ENCODE results near the gene ABCD4. TPM values are rescaled to one million over a fixed set of nuclear protein-coding genes. Genes with fewer than 3 reads are reported as not detected.
A peak's percentile ranks its signal among the peaks of the same experiment; 100 is the strongest.
"Not testable (repeated sequence)": the region's sequence is repeated elsewhere in the genome, so short reads cannot be mapped to it uniquely, and the experiment has no call there.

The ABCD4 gene
- total RNA-seq = 10 to 100 TPM; 40.0 to 48.0 TPM

DNA sequence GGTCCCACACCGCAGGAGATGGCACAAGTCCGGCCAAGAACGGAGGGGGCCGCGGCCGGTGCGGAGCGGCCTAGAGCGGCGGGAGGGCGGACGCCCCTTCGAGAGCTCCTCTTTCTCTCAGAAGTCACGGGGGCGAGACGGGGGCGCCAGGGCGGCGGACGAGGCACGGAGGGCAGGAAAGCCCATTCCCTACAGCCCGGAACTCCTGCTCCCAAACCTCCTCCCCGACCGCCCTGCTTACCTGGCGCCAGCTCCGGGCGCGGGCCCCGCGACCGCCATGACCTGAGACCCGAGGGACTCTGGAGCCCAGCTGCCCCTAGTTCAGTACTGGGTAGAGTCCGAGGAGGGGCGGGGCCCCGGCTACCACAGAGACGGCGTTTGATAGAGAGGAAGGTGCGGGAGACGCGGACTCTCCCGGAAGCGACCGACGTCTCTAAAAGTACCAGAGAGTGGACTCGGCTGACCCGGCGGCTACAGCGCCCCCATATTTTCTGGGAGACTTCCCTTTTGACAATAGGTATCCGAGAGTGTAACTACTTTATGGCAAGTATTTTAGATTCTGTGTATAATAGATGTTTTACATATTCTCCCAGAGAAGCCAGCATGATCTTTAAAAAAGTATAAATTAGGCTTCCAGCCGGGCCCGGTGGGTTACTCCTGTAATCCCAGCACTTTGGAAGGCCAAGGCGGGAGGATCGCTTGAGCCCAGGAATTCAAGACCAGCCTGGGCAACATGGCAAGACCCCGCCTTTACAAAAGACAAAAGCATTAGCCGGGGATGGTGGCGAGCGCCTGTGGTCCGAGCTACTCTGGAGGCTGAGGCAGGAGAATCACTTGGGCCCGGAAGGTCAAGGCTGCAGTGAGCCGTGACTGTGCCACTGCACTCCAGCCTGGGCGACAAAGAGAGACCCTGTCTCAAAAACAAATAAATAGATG is at the start of gene ABCD4:
Gene ABCD4 (minus strand): TSS at position 301 of the 936 bp plus-strand sequence. CDS start 22 bp downstream, at position 279.
- ATAC-seq (peak; percentile 95 to 98), DNase-seq (ENCODE audit: low spot score in 2 of 2) (peak; percentile 82 to 89)
- peaks cover 13 to 14% of the 10 kb centered on the region in 2 donors for H3K36me3 Mint-ChIP-seq
- H3K27ac Mint-ChIP-seq = peak within 1 kb of the TSS; percentile 87 to 92
- H3K9me3 Mint-ChIP-seq = no peaks in the 10 kb centered on the region

DNA sequence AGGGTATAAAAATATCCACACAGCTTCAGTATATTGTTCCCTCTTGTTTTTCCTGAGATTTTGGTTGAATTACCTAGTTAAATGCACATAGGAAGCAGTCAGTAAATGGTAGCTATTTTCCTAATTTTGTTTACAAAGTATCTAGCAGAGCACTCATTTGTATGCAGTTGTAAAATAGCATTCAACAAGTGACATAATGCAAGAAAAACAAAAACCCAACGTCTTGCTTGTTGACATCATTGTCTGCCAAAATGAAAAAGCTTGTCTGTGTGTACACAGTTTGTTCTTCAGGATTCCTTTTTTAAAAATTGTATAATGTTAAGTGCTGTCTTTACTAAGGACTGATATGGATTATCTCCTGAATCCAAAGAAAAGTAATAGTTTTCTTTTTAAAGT is 48.2 kb upstream of the ABCD4 start:
- no peak for ATAC-seq
- no peak for DNase-seq (ENCODE audit: low spot score in 2 of 2)
- H3K36me3 Mint-ChIP-seq = no peaks in the 10 kb centered on the region
- H3K9me3 Mint-ChIP-seq = no peaks in the 10 kb centered on the region
- no peak overlapping the region for H3K27ac Mint-ChIP-seq

DNA sequence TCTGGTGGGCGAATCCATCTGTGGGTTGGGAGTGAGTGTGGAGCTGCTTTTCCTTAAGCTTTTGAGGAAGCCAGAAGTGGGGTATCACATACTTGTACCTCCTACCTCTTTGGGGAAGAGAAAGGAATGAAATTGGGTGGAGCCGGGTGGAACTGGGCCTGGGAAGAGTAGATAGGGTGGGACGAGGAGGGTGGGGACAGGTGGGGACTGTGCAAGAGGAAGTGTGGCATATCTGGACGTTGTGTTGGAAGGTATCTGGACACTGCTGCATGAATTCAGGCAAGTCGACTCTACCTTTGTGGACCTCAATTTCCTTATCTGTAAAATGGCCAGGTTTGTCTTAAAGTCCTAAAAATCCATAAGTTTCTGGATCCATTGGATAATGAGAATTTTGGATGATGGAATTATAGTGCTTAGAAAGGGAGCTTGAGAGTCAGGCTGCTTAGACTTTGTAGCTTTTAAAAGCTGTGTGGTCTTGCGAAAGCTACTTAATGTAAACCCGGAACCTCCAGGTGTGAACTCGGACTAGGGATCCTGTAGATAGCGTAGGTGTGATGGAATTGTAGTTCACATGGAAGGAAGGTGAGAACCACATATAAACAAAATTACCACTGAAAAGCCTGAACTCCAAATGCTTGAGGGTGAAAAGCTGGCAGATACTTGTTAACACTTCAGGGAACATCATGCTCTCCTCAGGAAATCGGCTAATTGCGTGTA is 47.6 kb upstream of the ABCD4 start:
- Mint-ChIP-seq H3K27ac (no peak overlapping the region), H3K9me3 (no peaks in the 10 kb centered on the region), H3K36me3 (no peaks in the 10 kb centered on the region)
- ATAC-seq (no peak), DNase-seq (ENCODE audit: low spot score in 2 of 2) (no peak)

DNA sequence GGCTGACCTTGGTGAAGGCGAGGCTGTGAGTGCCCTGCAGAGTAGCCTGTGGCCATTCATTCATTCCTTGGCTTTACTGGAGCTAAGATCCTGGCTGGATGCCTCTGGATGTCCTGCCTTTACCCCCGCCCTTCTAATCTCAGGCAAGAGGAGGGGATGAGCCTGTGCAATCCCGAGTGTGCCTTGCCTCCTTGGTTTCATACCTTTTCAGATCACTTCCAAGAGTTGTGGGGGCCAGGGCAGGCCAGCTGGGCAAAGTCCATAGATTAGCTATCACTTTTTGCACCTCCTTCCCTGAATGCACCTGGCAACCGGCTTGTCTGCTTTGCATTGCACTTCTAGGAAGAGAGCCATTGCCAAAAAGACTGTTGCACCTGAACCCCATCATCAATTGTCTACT is 47.0 kb upstream of the ABCD4 start:
- DNase-seq (ENCODE audit: low spot score in 2 of 2) (no peak), ATAC-seq (no peak)
- no peaks in the 10 kb centered on the region for H3K36me3 Mint-ChIP-seq
- no peak overlapping the region for H3K27ac Mint-ChIP-seq
- H3K9me3 Mint-ChIP-seq = no peaks in the 10 kb centered on the region

DNA sequence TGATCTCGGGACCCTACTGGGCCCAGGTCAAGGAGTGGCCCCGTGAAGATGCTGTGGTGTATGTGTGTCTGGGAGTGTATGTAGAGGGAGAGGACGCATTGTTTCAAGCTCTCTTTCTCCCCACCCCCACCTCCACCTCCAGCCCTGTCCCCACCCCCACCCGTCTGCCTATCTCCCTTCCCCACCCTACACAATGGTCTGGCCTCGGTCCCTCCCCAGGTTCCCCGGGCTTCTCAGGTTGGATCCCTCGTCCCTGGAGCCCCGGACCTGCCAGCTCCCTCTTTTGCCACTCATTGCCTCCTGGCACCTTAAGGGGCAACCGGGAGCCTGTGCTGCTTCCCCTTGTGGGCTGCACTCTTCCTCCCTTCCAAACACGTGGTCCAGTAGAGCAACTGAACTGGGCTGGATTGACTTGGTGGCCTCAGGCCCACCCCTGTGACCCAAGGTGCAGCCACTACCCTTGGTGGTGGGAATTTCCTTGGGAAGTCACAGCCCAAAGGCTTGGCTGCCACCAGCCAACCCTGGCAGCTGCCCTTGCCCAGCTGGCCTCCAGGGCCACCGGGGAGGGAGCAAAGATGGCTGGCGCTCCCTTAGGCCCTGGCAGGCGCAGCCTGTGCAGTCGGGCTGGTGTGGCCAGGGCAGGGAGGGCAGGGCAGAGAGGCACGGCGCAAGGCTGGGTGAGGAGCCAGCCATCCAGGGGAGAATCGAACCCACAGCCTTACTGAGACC is 46.2 kb upstream of the ABCD4 start:
- Mint-ChIP-seq H3K36me3 (no peaks in the 10 kb centered on the region), H3K27ac (no peak overlapping the region), H3K9me3 (no peaks in the 10 kb centered on the region)
- DNase-seq (ENCODE audit: low spot score in 2 of 2) (no peak), ATAC-seq (no peak)

DNA sequence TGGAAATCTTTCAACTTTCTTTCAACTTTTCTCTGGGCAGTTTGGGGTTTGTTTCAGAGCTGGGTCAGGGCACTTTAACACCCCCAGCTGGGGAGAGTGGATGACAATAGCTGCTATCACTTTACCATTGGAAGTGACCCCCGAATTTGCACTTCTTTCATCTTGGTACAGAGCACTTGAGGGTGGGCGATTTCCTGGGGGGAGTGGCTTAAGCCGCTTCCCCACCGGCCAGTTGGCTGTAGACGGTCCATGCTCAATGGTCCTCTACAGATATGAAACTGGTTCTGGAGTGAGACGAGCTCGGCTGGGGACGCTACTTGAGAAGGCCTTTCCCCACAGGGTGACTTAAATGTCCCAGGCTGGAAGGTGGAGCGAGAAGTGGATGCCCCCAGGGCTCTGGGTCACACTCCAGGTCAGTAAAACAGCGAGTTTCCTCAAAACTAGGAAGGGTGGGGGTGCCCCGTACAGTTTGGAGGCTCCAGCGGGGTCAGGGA is 45.6 kb upstream of the ABCD4 start, which contains the start of gene VRTN:
Gene VRTN (plus strand): TSS at position 231 of the 494 bp plus-strand sequence. CDS start 8,313 bp downstream, outside the sequence.
- no peaks in the 10 kb centered on the region for H3K9me3 Mint-ChIP-seq
- no peaks in the 10 kb centered on the region for H3K36me3 Mint-ChIP-seq
- DNase-seq (ENCODE audit: low spot score in 2 of 2) (no peak), ATAC-seq (no peak)
- no peak within 1 kb of the TSS for H3K27ac Mint-ChIP-seq

DNA sequence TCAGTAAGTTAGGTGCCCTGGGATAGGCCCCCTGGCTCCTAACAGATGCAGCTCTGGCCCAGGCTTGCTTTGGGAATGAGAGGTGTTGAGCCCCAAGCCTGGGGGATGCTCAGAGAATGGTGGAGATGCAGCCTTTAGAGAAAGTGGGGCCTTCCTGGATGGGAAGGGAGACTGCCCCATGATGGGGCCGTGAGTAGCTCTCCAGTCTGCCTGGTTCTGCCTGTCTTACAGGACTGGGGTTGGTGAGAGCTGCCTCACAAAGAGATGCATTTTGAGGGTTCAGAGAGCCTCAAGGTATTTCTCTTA is 45.0 kb upstream of the ABCD4 start:
- ATAC-seq = no peak
- no peak for DNase-seq (ENCODE audit: low spot score in 2 of 2)
- H3K27ac Mint-ChIP-seq = no peak overlapping the region
- H3K36me3 Mint-ChIP-seq = no peaks in the 10 kb centered on the region
- no peaks in the 10 kb centered on the region for H3K9me3 Mint-ChIP-seq

DNA sequence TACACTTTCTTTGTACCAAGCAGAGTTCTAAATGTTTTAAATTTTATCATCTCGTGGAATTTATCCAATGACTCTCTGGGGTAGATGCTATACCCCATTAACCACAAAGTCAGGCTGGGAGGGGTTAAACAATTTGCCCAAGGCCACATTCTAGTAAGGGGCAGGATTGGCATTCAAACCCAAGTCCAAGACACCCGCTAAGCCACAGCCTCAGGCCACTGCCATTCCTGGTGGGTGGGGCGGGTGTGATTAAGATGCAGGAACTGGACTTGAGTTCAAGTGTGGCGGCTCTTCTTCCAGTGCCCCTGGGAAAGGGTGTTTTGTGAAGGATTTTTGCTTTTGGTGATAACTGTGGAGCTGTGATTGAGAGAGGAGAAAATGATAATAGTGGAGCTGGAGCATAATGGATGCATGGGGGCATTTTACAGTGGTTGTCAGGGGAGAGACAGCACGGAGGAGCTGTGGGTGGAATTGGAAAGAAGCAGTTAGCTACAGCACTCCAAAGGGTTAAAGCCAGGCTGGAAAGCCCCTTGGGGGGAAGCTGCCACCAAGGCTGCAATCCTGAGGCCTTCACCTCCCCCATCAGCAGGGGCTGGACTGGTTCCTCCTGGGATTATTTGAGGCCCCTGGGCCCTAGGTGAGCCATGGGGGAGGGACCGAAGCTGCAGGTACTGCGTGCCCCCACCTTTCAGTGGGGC is 44.5 kb upstream of the ABCD4 start:
- H3K9me3 Mint-ChIP-seq = no peaks in the 10 kb centered on the region
- DNase-seq (ENCODE audit: low spot score in 2 of 2) (no peak), ATAC-seq (no peak)
- no peaks in the 10 kb centered on the region for H3K36me3 Mint-ChIP-seq
- H3K27ac Mint-ChIP-seq = no peak overlapping the region

DNA sequence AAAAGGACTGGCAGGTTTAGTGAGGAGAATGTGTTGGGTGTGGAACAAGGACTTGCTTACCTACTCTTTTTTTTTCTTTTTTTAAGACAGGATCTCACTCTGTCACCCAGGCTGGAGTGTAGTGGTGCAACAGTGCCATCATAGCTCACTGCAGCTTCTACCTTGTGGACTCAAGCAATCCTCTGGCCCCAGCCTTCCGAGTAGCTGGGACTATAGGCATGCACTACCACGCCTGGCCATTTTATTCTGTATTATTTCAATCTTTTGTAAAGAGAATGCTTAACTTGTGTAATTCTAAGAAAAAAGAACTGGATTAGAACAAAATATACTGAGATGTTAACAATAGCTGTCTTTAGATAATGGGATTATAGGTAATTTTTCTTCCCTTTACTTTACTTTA is 43.6 kb upstream of the ABCD4 start:
- no peak overlapping the region for H3K27ac Mint-ChIP-seq
- H3K9me3 Mint-ChIP-seq = no peaks in the 10 kb centered on the region
- no peak for DNase-seq (ENCODE audit: low spot score in 2 of 2)
- ATAC-seq = no peak
- no peaks in the 10 kb centered on the region for H3K36me3 Mint-ChIP-seq

DNA sequence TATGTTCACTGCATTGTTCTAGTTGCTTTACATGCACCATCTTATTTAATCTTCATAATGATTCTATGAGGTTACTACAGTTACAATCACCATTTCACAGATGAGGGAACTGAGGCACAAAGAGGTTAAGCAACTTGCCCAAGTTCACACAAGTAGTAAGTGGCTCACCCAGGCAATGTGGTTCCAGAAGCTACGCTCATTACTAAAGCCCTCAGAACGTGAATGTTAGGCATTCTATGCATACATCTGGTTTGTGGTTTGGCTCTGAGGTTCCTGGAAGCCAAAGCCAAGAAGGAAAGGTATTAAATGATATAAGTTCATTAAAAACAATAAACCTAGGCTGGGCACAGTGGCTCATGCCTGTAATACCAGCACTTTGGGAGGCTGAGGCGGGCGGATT is 31.2 kb upstream of the ABCD4 start:
- no peak for ATAC-seq
- no peak for DNase-seq (ENCODE audit: low spot score in 2 of 2)
- H3K27ac Mint-ChIP-seq = no peak overlapping the region
- H3K9me3 Mint-ChIP-seq = no peaks in the 10 kb centered on the region
- H3K36me3 Mint-ChIP-seq = no peaks in the 10 kb centered on the region

DNA sequence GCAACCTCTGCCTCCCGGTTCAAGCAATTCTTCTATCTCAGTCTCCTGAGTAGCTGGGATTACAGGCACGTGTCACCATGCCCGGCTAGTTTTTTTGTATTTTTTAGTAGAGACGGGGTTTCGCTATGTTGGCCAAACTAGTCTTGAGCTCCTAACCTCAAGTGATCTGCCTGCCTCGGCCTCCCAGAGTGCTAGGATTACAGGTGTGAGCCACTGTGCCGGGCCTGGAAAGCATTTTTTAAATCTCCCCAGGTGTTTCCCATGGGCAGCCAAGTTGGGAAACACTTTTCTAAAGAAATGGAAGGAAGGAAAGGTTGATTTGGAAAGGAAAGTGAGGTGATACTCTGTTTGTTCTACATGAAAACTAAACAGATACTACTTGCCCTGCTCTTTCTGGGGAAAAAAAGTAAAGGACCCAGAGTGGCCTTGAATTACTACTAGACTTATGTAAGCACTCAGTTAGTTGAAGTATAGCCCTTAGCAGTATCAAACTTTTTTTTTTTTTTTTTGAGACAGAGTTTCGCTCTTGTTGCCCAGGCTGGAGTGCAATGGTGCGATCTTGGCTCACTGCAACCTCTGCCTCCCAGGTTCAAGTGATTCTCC is 27.3 kb upstream of the ABCD4 start:
- not testable (repeated sequence) for DNase-seq (ENCODE audit: low spot score in 2 of 2); H3K9me3 Mint-ChIP-seq; H3K27ac Mint-ChIP-seq; ATAC-seq; H3K36me3 Mint-ChIP-seq

DNA sequence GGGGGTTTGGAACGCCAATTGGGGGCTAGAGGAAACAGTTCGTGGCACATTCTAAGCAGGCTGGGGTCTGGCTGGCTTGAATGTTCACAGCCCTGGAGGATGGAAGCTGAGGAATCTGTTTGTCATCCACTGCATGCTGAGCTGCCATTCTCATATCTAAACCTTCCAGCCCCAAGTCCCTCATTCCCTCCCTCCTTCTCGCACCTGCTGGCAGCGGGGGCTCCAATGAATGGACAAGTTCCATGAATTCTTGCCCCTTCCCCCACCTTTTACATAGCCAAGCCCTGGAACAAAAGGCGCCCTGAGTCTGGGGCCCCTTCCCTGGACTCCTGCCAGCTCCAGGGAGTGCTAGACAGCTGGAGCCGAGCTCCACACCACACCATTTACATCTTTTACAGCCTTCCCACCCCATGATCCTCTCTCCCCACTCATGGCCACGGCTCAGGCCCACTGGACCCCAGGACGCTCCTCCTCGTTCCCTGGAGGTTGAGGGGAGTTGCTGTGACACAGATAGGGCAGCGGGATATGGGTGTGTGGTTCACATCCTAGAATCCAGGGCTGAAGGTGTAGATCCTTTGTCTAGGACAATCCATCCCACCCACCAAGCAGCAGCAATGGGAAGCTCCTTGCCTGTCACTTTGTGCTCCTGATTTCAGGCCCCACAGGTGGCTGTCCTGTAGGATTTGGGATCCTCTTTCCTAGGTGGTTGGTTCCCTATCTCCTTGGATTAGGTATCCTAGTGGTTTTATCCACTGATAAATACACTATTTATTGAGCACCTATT is 23.8 kb upstream of the ABCD4 start:
- Mint-ChIP-seq H3K36me3 (no peaks in the 10 kb centered on the region), H3K27ac (no peak overlapping the region), H3K9me3 (no peaks in the 10 kb centered on the region)
- no peak for ATAC-seq
- no peak for DNase-seq (ENCODE audit: low spot score in 2 of 2)

DNA sequence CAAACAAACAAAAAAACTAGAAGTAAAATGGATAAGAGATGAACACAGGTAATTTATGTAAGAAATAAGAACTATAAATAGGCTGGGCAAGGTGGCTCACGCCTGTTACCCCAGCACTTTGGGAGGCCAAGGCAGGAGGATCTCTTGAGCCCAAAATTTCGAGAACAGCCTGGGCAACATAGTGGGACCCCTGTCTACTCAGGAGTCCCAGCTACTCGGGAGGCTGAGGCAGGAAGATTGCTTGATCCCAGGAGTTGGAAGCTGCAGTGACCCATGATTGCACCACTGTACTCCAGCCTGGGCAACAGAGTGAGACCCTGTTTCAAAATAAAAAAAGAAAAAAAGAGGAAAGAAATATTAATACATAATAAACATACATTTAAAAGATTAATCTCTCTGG is 22.7 kb upstream of the ABCD4 start:
- DNase-seq (ENCODE audit: low spot score in 2 of 2) (no peak), ATAC-seq (no peak)
- Mint-ChIP-seq H3K27ac (no peak overlapping the region), H3K9me3 (no peaks in the 10 kb centered on the region), H3K36me3 (no peaks in the 10 kb centered on the region)

DNA sequence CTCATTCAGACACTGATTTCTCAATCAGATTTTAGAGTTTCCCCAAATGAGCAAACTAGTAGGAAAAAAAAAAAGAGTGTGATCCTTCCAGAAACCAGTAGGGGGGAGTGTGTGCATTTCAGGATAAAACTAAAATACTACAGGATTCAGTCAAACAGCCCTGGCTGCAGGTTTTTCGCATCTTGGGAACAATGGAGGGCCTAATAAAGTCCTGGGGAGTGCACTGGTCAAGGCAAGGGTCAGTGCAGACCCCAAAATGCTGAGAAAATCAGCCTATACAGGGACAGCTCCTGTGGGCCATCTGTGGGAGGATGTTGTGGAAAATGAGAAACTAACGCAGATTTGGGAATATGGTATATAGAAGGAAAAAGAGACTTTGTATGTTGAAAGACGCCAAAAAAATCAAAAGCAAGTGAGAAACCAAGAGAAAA is 22.2 kb upstream of the ABCD4 start:
- DNase-seq (ENCODE audit: low spot score in 2 of 2) (no peak), ATAC-seq (no peak)
- no peaks in the 10 kb centered on the region for H3K36me3 Mint-ChIP-seq
- no peak overlapping the region for H3K27ac Mint-ChIP-seq
- H3K9me3 Mint-ChIP-seq = no peaks in the 10 kb centered on the region

DNA sequence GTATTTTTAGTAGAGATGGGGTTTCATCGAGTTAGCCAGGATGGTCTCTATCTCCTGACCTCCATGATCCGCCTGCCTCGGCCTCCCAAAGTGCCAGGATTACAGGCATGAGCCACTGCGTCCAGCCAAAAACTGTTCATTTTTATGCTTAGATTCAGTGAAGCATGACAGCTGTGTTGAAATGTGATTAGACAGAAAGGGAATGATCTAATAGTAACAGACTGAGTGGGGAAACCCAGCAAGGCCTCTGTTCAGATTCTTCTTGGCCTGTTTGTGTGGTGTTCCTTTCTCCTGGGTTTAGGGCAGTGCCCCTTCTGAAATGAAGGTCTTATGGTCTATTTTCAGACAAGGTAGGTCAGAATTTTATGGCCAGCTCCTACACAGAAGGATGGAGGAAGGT is 11.8 kb upstream of the ABCD4 start:
- no peak for DNase-seq (ENCODE audit: low spot score in 2 of 2)
- Mint-ChIP-seq H3K9me3 (no peaks in the 10 kb centered on the region), H3K36me3 (no peaks in the 10 kb centered on the region), H3K27ac (no peak overlapping the region)
- no peak for ATAC-seq
